Calu3 (cell line): ENCODE results near the gene RDH13. TPM values are rescaled to one million over a fixed set of nuclear protein-coding genes. Genes with fewer than 3 reads are reported as not detected.

ENCODE experiments used
- BruUV-seq: library from RNA; stranded (reverse); fragments of 400-500 nt; replicated peaks from 2 replicates; lab custom pipeline; 2021; lab: Mats Ljungman, UMichigan
- CTCF ChIA-PET: fragments of 300-600 bp; sonication (Branson Sonifier 250); formaldehyde crosslinking; loops from one replicate; lab custom pipeline; 2022; ENCODE audit warnings: antibody characterized with exemption; lab: Charles Lee
- DNase-seq: peaks from one replicate; pipeline ENCODE4 v3.0.0; 2022
- H3K27ac Mint-ChIP-seq: one replicate; pipeline ENCODE4 v1.8.0; 2022; ENCODE audit warnings: mixed read lengths; ENCODE audit not compliant: unreplicated experiment
- H3K27me3 Mint-ChIP-seq: one replicate; pipeline ENCODE4 v1.8.0; 2022; ENCODE audit warnings: mixed read lengths; ENCODE audit not compliant: unreplicated experiment
- H3K36me3 Mint-ChIP-seq: one replicate; pipeline ENCODE4 v1.8.0; 2022; ENCODE audit warnings: mild to moderate bottlenecking, moderate library complexity, mixed read lengths; ENCODE audit not compliant: insufficient read depth, unreplicated experiment
- H3K4me1 Mint-ChIP-seq: one replicate; pipeline ENCODE4 v1.8.0; 2022; ENCODE audit warnings: mild to moderate bottlenecking, low read depth, mixed read lengths; ENCODE audit not compliant: unreplicated experiment
- H3K4me3 Mint-ChIP-seq: one replicate; pipeline ENCODE4 v1.8.0; 2022; ENCODE audit warnings: mild to moderate bottlenecking, low read depth, moderate library complexity, mixed read lengths; ENCODE audit not compliant: unreplicated experiment
- H3K9me3 Mint-ChIP-seq: one replicate; pipeline ENCODE4 v1.8.0; 2022; ENCODE audit warnings: low read depth, mixed read lengths; ENCODE audit not compliant: unreplicated experiment
- intact Hi-C: fragments of 100-400 bp; cut with micrococcal nuclease; formaldehyde crosslinking; loops from one replicate; pipeline ENCODE4 v1.10.0; 2022; ENCODE audit not compliant: unreplicated experiment
- total RNA-seq: library from RNA; stranded (reverse); gene quantifications from 2 replicates; pipeline ENCODE4 v1.2.3, GENCODE V29; 2022
- TF ChIP-seq, protein P1 (sequence below): fragments of 200-600 bp; IDR thresholded peaks from one replicate; pipeline ENCODE4 v1.8.0; 2022; ENCODE audit warnings: antibody characterized with exemption; ENCODE audit not compliant: unreplicated experiment

The RDH13 gene
- total RNA-seq, 1 experiment from 2014 or later, result 50.1 TPM

DNA sequence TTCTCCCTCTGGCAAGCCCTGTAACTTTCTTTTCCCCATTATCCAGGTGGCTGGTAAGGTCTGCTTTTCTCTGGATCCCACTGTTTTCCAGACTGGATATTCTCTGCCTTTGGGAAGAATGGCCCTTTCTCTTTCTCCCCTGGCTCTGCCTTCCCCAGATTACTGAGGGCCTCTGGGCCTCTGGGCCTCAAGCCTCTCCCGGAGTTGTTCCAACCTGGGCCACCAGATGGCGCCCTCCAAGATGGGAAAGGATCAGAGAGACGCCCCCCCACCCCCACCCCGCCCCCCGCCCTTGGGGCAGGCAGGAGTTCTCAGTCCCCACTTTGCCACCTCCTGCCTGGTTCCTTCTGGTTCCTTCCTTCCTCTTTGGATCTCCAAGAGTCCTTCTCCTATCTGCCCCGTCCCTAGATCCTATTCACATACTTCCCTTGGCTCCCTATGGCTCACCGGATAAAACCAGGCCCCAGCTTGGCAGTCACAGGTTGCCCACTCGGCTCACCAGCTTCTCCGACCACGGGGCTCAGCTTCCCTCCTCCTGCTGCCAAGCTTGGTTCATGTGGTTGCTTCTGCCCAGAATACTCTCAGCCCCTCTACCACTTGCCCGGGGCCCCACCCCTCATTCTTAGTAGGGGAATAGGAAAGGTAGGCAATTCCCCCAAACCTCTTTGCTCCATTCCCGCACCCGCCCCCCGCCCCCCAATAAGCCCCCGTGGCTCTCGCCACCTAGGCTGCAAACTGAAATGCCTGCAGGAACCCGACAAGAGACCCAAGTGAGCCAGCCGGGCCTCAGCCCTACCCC is 25.8 kb upstream of the RDH13 start:
- no peak overlapping the region for H3K4me3 Mint-ChIP-seq
- H3K4me1 Mint-ChIP-seq, result no peaks in the 10 kb centered on the region
- H3K36me3 Mint-ChIP-seq, result peaks cover 44% of the 10 kb centered on the region
- no TSS peak for BruUV-seq
- intact Hi-C loops, result no loop called here
- no peaks in the 10 kb centered on the region for H3K27me3 Mint-ChIP-seq
- DNase-seq, result peak; percentile 93
- no peaks in the 10 kb centered on the region for H3K9me3 Mint-ChIP-seq
- TF ChIP-seq, protein P1, sequence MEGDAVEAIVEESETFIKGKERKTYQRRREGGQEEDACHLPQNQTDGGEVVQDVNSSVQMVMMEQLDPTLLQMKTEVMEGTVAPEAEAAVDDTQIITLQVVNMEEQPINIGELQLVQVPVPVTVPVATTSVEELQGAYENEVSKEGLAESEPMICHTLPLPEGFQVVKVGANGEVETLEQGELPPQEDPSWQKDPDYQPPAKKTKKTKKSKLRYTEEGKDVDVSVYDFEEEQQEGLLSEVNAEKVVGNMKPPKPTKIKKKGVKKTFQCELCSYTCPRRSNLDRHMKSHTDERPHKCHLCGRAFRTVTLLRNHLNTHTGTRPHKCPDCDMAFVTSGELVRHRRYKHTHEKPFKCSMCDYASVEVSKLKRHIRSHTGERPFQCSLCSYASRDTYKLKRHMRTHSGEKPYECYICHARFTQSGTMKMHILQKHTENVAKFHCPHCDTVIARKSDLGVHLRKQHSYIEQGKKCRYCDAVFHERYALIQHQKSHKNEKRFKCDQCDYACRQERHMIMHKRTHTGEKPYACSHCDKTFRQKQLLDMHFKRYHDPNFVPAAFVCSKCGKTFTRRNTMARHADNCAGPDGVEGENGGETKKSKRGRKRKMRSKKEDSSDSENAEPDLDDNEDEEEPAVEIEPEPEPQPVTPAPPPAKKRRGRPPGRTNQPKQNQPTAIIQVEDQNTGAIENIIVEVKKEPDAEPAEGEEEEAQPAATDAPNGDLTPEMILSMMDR, result peak; percentile 98
- peak overlapping the region; percentile 65 for H3K27ac Mint-ChIP-seq
- CTCF ChIA-PET, result interaction anchor here (0.7 to 1.7 kb wide), 8 partner anchors 13 to 415 kb away, joined by 3 to 6 read pairs (median 4); partner anchors contain the start of genes EPS8L1, PPP6R1 and RDH13

- DNase-seq, result no peak
- Mint-ChIP-seq H3K4me1 (no peaks in the 10 kb centered on the region), H3K27ac (peak overlapping the region; percentile 65), H3K4me3 (no peak overlapping the region), H3K36me3 (peaks cover 51% of the 10 kb centered on the region), H3K9me3 (no peaks in the 10 kb centered on the region), H3K27me3 (no peaks in the 10 kb centered on the region)
- intact Hi-C loops, result no loop called here
- CTCF ChIA-PET, result interaction anchor here (0.7 to 1.5 kb wide), 6 partner anchors 12 to 330 kb away, joined by 3 to 5 read pairs (median 3); partner anchors contain the start of genes EPS8L1, PPP6R1 and RDH13
- TF ChIP-seq, protein P1, result no peak
- no TSS peak for BruUV-seq
Observed at GRCh38 chr19:55088021-55088451, 25.1 kb upstream of the RDH13 start.

- CTCF ChIA-PET, result interaction anchor here (1.2 to 1.5 kb wide), 2 partner anchors 19 to 25 kb away, joined by 3 to 5 read pairs; partner anchors contain the start of gene RDH13
- H3K4me3 Mint-ChIP-seq, result no peak overlapping the region
Observed at GRCh38 chr19:55087542-55087901, 24.6 kb upstream of the RDH13 start.

GRCh38 chr19:55086730-55087541 is 24.0 kb upstream of the RDH13 start:
- CTCF ChIA-PET, result interaction anchor here (1.5 kb wide), 1 partner anchor 20 kb away, joined by 3 read pairs; no protein-coding TSS in a partner anchor
- Mint-ChIP-seq H3K27ac (no peak overlapping the region), H3K4me3 (no peak overlapping the region), H3K4me1 (no peaks in the 10 kb centered on the region), H3K36me3 (peaks cover 62% of the 10 kb centered on the region), H3K27me3 (no peaks in the 10 kb centered on the region), H3K9me3 (no peaks in the 10 kb centered on the region)
- TF ChIP-seq, protein P1, result no peak
- no TSS peak for BruUV-seq
- intact Hi-C loops, result no loop called here
- no peak for DNase-seq

More at GRCh38 chr19:55087542-55087901, 24.6 kb upstream of the RDH13 start:
- TF ChIP-seq, protein P1, result no peak
- H3K27ac Mint-ChIP-seq, result no peak overlapping the region
- DNase-seq, result no peak
- H3K27me3 Mint-ChIP-seq, result no peaks in the 10 kb centered on the region
- no peaks in the 10 kb centered on the region for H3K4me1 Mint-ChIP-seq
- intact Hi-C loops, result no loop called here
- BruUV-seq, result TSS peak; percentile 62
- H3K9me3 Mint-ChIP-seq, result no peaks in the 10 kb centered on the region
- H3K36me3 Mint-ChIP-seq, result peaks cover 56% of the 10 kb centered on the region
